ENCODE measurements around the gene PEAK1.

GRCh38 chr15:77312523-77312922, 107.4 kb downstream of the PEAK1 start:
- TF ChIP-seq SMC3 (IDR thresholded peaks at IDR 0.05) (no peak), USF2 (IDR thresholded peaks at IDR 0.05) (no peak), POLR2A (IDR thresholded peaks at IDR 0.05; ENCODE audit: low read length) (no peak), ESRRA (IDR thresholded peaks at IDR 0.05; ENCODE audit: borderline replicate concordance, low read length) (no peak), CHD2 (IDR thresholded peaks at IDR 0.05; ENCODE audit: low read length, partially characterized antibody) (no peak), MAX (IDR thresholded peaks at IDR 0.05) (no peak), RFX5 (IDR thresholded peaks at IDR 0.05) (no peak), CTCF (IDR thresholded peaks at IDR 0.05) (no peak), HDAC2 (IDR thresholded peaks at IDR 0.05) (no peak), POLR2AphosphoS2 (conservative IDR thresholded peaks at IDR 0.05; ENCODE audit: low read length) (no peak)

Data from A549 (cell line).